ENCODE measurements around the gene EXD3.
A peak's percentile ranks its signal among the peaks of the same experiment; 100 is the strongest.

Gene EXD3

DNA sequence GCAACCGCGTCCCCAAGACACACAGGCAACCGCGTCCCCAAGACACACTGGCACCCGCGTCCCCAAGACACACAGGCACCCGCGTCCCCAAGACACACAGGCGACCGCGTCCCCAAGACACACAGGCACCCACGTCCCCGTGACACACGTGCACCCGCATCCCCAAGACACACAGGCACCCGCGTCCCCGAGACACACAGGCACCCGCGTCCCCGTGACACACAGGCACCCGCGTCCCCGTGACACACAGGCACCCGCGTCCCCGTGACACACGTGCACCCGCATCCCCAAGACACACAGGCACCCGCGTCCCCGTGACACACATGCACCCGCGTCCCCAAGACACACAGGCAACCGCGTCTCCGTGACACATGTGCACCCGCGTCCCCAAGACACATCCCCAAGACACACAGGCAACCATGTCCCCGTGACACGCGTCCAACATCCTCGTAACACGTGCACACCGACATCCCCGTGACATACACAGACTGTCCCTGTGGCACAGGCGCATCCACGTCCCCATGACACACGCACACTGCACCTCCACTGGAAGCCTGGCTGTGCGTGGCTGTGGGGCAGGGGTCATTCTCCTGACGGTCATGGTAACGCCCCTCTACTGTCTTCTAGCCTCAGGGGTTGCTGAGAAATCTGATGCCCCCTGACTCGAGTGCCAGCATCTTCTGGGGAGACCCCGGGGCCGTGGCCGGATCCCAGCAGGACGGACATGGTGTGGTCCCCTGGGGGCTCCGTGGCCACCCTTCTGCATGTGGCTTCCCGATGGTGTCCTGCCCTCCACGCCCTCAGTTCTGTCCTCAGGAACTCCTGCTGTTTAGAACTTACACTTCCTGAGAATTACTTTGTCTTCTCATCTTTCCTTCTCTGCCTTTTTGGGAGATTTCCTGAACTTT is 24.1 kb downstream of the EXD3 start:
- Mint-ChIP-seq H3K4me1 (ENCODE audit: low read depth in 2 of 2) (peaks cover 9 to 10% of the 10 kb centered on the region in 2 donors), H3K9me3 (no peaks in the 10 kb centered on the region), H3K27ac (no peak overlapping the region), H3K4me3 (no peak overlapping the region), H3K27me3 (no peaks in the 10 kb centered on the region), H3K36me3 (ENCODE audit: insufficient read depth) (peaks cover 3% of the 10 kb centered on the region)
- DNase-seq, result no peak
- no peak for ATAC-seq (replicated peaks)

DNA sequence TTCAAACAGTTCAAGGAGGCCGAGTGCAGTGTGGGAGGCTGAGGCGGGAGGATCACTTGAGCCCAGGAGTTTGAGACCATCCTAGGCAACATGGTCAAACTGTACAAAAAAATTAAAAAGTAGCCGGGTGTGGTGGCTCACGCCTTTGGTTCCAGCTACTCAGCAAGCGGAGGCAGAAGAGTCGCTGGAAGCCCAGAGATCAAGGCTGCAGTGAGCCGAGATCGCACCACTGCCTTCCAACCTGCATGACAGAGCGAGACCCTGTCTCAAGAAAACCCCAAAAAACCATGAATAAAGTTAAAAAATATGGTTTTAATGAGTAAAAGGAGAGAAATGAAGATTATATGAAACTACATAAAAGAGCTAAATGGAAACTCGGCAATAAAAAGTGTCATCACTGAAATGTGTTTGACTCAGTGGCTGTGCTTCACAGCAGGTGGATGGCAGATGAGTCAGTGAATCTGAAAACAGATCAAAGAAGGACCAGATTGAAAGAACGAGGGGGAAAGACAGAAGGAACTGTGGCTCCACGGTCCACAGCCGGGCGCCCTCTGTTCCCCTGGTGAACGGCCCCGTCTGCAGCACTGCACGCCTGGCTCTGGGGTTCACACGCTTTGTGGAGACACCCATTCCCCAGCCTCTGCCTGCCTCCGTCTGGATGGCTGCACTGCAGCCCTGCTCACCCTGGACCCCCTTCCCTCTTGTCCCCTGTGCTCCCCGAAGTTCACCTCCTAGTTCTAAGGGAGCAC is 25.1 kb downstream of the EXD3 start:
- Mint-ChIP-seq H3K4me3 (no peak overlapping the region), H3K9me3 (no peaks in the 10 kb centered on the region), H3K36me3 (ENCODE audit: insufficient read depth) (peaks cover 3% of the 10 kb centered on the region), H3K27me3 (no peaks in the 10 kb centered on the region), H3K4me1 (ENCODE audit: low read depth in 2 of 2) (peaks cover 9 to 10% of the 10 kb centered on the region in 2 donors), H3K27ac (peak overlapping the region in 1 of 2 donors; percentile 63)
- ATAC-seq (replicated peaks) (no peak), DNase-seq (no peak)

DNA sequence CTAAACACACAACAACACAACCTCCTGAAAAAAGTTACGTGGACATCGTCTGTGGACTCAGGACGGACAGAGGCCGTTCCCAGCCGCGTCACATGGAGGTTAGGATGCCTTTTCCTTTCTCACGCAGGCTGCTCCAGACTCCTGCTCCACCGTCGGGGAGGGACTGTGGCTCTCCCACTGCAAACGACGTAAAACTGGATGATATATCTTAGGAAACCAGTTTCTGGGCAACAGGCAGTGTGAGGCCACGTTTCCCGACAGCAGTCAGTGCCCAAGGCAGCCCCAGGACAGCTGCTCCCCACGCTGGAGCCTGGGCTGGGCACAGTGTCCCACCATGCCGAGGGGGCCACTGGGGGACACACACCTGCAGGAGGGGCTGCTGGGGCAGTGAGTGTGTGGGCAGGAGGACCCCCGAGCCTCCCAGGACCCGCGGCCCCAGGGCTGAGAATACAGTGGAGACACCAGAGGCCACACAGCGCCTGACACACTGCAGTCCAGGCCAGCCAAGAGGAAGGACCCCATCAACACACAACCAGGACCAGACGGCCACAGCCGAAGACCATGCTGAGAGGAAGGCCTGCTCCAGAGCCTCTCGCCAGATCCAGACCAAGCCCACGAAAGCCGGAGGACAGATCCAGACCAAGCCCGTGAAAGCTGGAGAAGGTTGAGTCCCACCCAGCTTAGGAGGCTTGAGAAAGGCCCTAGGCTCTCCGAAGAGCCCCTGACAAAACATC is 26.2 kb downstream of the EXD3 start:
- ATAC-seq (replicated peaks) (no peak), DNase-seq (no peak)
- H3K4me3 Mint-ChIP-seq, result no peak overlapping the region
- peaks cover 6 to 7% of the 10 kb centered on the region in 2 donors for H3K4me1 Mint-ChIP-seq (ENCODE audit: low read depth in 2 of 2)
- H3K27ac Mint-ChIP-seq, result no peak overlapping the region
- peaks cover 3% of the 10 kb centered on the region for H3K36me3 Mint-ChIP-seq (ENCODE audit: insufficient read depth)
- H3K27me3 Mint-ChIP-seq, result no peaks in the 10 kb centered on the region
- H3K9me3 Mint-ChIP-seq, result no peaks in the 10 kb centered on the region

DNA sequence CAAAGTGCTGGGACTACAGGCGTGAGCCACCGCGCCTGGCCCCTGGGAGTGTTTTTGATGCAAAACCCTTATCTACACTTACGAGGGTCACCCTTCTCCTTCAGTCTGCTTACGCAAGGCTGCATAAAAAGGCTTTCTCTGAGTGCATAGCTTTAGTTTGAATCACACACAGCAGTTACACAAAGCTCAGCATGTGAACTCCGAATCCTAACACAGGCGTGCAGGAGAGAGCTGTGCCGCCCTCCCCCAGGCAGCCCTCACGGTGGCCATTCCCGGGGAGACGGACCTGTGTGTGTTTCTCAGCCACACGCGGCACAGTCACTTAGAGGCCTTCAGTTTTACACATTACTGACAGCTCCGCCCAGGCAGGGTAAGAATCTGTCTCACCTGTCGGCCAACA is 26.7 kb downstream of the EXD3 start:
- DNase-seq, result no peak
- Mint-ChIP-seq H3K4me1 (ENCODE audit: low read depth in 2 of 2) (peaks cover 6 to 7% of the 10 kb centered on the region in 2 donors), H3K36me3 (ENCODE audit: insufficient read depth) (peaks cover 3% of the 10 kb centered on the region), H3K27me3 (no peaks in the 10 kb centered on the region), H3K9me3 (no peaks in the 10 kb centered on the region), H3K4me3 (no peak overlapping the region), H3K27ac (no peak overlapping the region)
- no peak for ATAC-seq (replicated peaks)

DNA sequence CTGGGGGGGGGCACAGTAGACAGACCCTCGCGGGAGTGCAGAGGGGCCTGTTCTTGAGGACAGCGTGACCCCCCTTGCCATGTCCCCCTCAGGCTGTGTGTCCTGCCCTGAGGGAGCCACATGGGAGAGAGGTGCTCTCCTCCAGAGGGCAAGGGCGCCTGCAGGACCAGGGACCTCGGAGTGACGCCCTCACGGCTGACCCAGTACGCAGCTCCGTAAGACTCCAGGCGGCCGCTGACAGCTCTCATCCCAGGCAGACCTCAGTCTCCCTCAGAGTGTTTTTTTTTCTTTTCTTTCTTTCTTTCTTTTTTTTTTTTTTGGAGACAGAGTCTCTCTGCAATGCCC is 27.3 kb downstream of the EXD3 start:
- Mint-ChIP-seq H3K27ac (no peak overlapping the region), H3K36me3 (ENCODE audit: insufficient read depth) (peaks cover 5% of the 10 kb centered on the region), H3K4me1 (ENCODE audit: low read depth in 2 of 2) (peaks cover 6 to 7% of the 10 kb centered on the region in 2 donors), H3K27me3 (no peaks in the 10 kb centered on the region), H3K4me3 (no peak overlapping the region), H3K9me3 (no peaks in the 10 kb centered on the region)
- DNase-seq, result no peak
- ATAC-seq (replicated peaks), result no peak

DNA sequence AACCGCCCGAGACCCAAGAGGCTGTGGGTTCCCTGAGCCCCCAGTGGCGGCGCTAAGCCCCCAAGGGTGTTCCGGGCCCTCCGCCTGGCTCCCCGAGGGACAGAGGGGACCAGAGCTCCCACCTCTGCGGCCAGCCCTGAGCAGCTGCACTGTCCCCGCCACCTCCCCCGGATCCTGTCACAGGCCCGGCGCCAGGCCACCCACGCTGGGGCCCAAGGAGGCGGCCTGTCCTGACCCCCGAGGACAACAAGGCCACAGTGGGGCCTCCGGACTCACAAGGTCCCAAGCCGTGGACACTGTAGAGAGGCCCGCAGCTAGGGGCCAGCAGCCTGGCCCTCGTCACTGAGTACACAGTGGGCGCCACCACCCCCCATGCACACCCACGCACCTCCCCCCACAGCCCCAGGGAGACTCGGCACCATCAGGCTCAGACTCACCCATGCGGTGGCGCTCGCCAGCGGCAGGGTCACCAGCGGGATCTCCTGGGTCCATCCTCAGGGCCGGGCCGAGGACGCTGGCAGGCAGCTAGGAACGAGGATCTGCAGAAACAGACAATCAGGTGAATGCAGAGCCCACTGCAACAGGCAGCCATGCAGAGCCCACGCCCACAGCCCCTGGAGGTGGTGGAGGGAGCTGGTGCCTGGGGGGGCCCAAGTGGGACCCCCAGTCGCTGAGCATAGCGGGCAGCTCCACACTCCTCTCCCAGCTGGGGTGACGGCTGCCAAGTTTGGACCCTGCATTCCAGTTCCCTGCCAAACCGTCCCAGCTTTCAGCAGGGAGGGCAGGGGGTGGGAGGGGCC is 27.9 kb downstream of the EXD3 start:
- H3K4me1 Mint-ChIP-seq (ENCODE audit: low read depth in 2 of 2), result peaks cover 6 to 7% of the 10 kb centered on the region in 2 donors
- H3K9me3 Mint-ChIP-seq, result no peaks in the 10 kb centered on the region
- H3K4me3 Mint-ChIP-seq, result no peak overlapping the region
- peaks cover 8% of the 10 kb centered on the region for H3K36me3 Mint-ChIP-seq (ENCODE audit: insufficient read depth)
- no peak overlapping the region for H3K27ac Mint-ChIP-seq
- ATAC-seq (replicated peaks), result no peak
- H3K27me3 Mint-ChIP-seq, result no peaks in the 10 kb centered on the region
- DNase-seq, result no peak

DNA sequence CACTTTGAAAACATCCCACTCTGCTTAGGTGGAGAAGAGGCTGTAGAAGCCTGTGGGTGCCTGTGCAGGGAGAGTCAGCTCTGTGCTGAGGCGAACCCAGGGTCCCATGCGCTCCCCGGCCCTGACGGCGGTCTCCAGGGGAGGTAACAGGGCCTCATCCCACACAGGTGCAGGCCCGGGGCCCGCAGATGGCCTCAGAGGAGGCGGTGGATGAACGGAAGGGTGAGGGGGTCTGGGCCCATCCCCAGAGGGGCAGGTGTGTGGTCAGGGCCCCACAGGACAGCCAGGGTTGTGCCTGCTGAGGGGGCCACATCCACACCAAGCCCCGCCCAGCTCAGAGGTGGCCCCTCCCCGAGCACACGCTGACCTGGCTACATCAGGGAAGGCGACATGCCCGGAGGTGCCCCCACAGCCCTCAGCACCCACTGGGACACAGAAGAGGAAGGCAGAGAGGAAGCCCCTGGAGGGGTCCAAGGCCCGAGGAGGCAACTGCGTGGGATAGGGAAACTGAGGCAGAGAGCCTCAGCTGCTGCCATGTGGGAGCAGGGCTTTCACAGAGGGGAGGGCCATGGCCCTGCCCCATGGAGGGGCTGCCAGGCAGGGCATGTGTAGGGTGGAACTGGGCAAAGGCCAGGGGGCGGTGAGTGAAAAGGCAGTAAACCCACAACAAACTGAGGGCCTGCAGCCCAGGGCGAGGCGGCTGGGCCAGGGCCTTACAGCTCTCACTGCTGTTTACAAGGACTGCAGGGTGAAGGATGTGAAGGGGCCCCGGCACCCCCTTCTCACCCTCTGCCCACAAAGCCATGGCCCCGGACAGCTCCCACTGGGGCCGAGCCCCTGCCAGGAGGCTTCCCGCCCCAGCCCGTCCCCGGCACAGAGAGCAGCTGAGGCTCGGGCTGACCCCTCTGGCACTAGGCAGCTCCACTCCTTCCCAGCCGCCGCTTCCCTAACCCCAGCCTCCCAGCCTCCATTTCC is 29.5 kb downstream of the EXD3 start:
- H3K27me3 Mint-ChIP-seq, result no peaks in the 10 kb centered on the region
- H3K4me3 Mint-ChIP-seq, result no peak overlapping the region
- ATAC-seq (replicated peaks) (no peak), DNase-seq (no peak)
- peaks cover 11% of the 10 kb centered on the region for H3K36me3 Mint-ChIP-seq (ENCODE audit: insufficient read depth)
- H3K27ac Mint-ChIP-seq, result no peak overlapping the region
- H3K9me3 Mint-ChIP-seq, result no peaks in the 10 kb centered on the region
- peaks cover 0 to 7% of the 10 kb centered on the region in 2 donors for H3K4me1 Mint-ChIP-seq (ENCODE audit: low read depth in 2 of 2)

DNA sequence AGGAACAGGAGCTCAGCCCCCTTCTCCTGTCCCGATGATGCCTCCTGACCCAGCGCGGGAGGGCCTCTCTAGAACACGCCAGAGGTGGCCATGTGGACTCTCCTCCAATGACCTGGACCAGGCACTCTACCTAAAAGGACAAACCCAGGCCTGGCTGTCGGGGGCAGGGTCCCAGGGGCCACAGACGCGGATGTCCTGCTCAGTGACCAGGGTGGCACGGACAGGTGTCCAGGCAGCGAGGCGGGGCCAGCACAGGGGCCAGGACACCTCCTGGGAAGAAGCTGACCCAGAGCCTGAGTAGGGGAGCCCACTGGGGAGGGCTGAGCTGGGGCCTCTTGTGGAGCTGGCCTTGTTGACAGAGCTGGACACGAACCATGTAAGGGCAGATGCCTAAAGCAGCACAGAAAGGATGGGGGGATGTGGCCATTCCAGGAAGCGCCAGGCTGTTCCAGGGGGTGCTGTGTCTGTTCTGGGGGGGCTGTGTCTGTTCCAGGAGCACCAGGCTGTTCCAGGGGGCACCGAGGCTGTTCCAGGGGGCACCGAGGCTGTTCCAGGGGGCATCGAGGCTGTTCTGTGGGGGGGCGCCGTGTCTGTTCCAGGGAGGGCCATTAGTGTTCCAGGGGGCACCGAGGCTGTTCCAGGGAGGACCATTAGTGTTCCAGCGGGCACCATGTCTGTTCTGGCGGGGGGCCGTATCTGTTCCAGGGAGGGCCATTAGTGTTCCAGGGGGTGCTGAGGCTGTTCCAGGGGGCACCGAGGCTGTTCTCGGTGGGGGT is 30.5 kb downstream of the EXD3 start:
- Mint-ChIP-seq H3K4me3 (no peak overlapping the region), H3K9me3 (no peaks in the 10 kb centered on the region), H3K27me3 (no peaks in the 10 kb centered on the region), H3K27ac (no peak overlapping the region), H3K4me1 (ENCODE audit: low read depth in 2 of 2) (peaks cover 0 to 6% of the 10 kb centered on the region in 2 donors), H3K36me3 (ENCODE audit: insufficient read depth) (peaks cover 11% of the 10 kb centered on the region)
- ATAC-seq (replicated peaks) (no peak), DNase-seq (no peak)

DNA sequence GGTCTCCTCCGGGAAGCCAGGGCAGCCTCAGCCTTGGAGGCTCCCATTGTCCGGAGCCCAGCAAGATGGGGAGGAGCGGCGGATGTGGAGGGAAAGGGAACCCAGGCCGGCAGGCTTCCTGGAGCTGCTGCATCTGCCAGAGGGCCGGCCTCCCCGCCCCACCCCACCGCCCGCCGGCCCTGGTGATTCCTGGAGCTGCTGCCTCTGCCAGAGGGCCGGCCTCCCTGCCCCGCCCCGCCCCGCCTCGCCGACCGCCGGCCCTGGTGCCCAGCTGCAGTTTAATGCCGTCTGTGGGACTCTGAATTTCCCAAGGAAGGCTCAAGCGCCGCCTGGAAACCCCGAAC is 31.6 kb downstream of the EXD3 start:
- no peak for DNase-seq
- ATAC-seq (replicated peaks), result no peak
- Mint-ChIP-seq H3K36me3 (ENCODE audit: insufficient read depth) (peaks cover 11% of the 10 kb centered on the region), H3K27me3 (no peaks in the 10 kb centered on the region), H3K9me3 (no peaks in the 10 kb centered on the region), H3K27ac (peak overlapping the region in 1 of 2 donors; percentile 53), H3K4me1 (ENCODE audit: low read depth in 2 of 2) (peaks cover 4 to 7% of the 10 kb centered on the region in 2 donors), H3K4me3 (no peak overlapping the region)

DNA sequence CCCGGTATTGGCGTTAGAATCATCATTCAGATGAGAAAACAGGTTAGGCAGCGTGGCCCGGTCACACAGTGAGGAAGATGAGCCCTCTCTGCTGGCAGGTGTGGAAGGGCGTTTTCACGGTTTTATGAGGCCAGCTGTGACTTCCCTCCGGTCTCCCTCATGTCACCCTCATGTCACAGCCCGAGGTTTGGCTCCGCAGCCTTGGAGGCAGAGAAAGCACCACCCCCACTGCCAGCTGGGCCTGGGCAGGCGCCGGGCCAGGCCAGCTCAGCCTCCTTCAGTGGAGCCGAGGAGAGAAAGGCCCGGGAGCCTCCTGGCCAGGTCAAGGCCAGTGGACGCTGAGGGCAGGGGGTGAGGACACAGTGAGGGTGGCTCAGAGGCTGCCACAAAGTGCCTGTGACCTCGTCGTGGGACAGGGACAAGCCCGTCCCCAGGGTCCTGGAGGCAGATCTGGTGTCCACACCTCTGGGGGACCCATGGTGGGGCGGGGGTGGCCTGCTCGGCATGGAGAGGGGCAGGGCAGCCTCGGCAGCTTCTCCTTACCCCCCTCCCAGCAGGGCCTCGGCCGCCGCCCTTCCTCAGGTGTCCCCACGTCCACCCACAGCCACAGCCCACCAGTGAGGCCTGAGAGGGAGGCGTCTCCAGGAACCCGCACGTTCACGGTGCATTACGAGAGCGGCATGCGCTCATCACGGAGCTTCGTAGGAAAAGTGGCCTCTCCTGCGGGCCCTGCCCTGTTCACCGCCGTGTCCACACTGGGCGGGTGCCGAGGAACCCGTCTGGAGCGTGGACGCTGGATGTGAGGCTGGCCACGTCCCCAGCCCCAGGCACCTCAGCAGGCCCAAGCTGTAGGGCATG is 32.2 kb downstream of the EXD3 start:
- ATAC-seq (replicated peaks) (peak; percentile 43), DNase-seq (no peak)
- Mint-ChIP-seq H3K4me1 (ENCODE audit: low read depth in 2 of 2) (peaks cover 4 to 7% of the 10 kb centered on the region in 2 donors), H3K36me3 (ENCODE audit: insufficient read depth) (peaks cover 11% of the 10 kb centered on the region), H3K27me3 (no peaks in the 10 kb centered on the region), H3K4me3 (no peak overlapping the region), H3K27ac (peak overlapping the region in 1 of 2 donors; percentile 53), H3K9me3 (no peaks in the 10 kb centered on the region)

DNA sequence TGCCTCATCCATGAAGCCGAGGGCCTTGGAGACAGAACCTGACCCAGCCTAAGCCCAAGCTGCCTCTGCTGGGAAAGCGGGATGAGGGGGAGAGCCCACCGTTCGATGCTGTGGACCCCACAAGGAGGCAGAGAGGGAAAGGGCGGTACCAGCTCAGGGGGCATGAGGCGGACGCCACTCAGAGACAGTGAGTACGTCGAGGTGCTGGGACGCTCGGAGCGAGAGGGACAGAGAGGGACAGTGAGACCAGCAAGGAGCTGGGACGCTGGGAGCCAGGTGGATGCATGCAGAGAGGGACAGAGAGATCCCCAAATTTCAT is 33.6 kb downstream of the EXD3 start:
- H3K4me1 Mint-ChIP-seq (ENCODE audit: low read depth in 2 of 2), result peaks cover 4 to 7% of the 10 kb centered on the region in 2 donors
- no peaks in the 10 kb centered on the region for H3K9me3 Mint-ChIP-seq
- DNase-seq, result no peak
- H3K36me3 Mint-ChIP-seq (ENCODE audit: insufficient read depth), result peaks cover 11% of the 10 kb centered on the region
- no peak overlapping the region for H3K4me3 Mint-ChIP-seq
- H3K27me3 Mint-ChIP-seq, result no peaks in the 10 kb centered on the region
- H3K27ac Mint-ChIP-seq, result no peak overlapping the region
- no peak for ATAC-seq (replicated peaks)

All from effector memory CD8-positive, alpha-beta T cell (primary cell).